Frontal cortex (tissue), 1 donor: Measurements from ENCODE around the gene TPTE2. TPM values are rescaled to one million over a fixed set of nuclear protein-coding genes. Genes with fewer than 3 reads are reported as not detected.

Experiments
- total RNA-seq: library from RNA; depleted of rRNA; stranded (reverse); fragments of >200 nt; gene quantifications from one replicate; pipeline ENCODE4 v1.2.3, GENCODE V29; 2014

TPTE2 gene
- total RNA-seq, 1 donor from 2014 or later: 0.41 TPM

Other genes starting within 250 kb of the TPTE2 start
- 33.4 TPM for gene MPHOSPH8, start 72.1 kb upstream of the TPTE2 start, total RNA-seq
- gene PSPC1, start 221.4 kb upstream of the TPTE2 start, total RNA-seq: 116 TPM